HG02798 (cell line): Measurements from ENCODE around the gene RET.

Experiments
- ATAC-seq: cut with Tn5 transposase; IDR thresholded peaks from one replicate; pipeline ENCODE4 v1.9.1; 2021; ENCODE audit warnings: mild to moderate bottlenecking; ENCODE audit not compliant: unreplicated experiment, poor library complexity

RET gene

GRCh38 chr10:43043773-43044447, 33.0 kb upstream of the RET start:
- ATAC-seq = no peak

- ATAC-seq = no peak
These were observed 32.4 kb upstream of the RET start for GRCh38 chr10:43044448-43044921.

GRCh38 chr10:43044961-43045621, 31.8 kb upstream of the RET start:
- no peak for ATAC-seq

- no peak for ATAC-seq
These were observed 31.1 kb upstream of the RET start for GRCh38 chr10:43045631-43046287.

- ATAC-seq = no peak
These were observed 30.4 kb upstream of the RET start for GRCh38 chr10:43046288-43046991.

- no peak for ATAC-seq
These were observed 29.4 kb upstream of the RET start for GRCh38 chr10:43047288-43047970.

GRCh38 chr10:43048301-43049051, 28.4 kb upstream of the RET start:
- no peak for ATAC-seq

GRCh38 chr10:43049081-43049551, 27.8 kb upstream of the RET start:
- ATAC-seq = no peak

GRCh38 chr10:43050011-43050410, 26.9 kb upstream of the RET start:
- ATAC-seq = no peak

GRCh38 chr10:43053825-43054224, 23.0 kb upstream of the RET start:
- ATAC-seq = no peak

GRCh38 chr10:43054593-43054992, 22.3 kb upstream of the RET start:
- ATAC-seq = no peak

- no peak for ATAC-seq
These were observed 21.7 kb upstream of the RET start for GRCh38 chr10:43055217-43055616.

GRCh38 chr10:43055991-43056567, 20.8 kb upstream of the RET start:
- ATAC-seq = no peak

GRCh38 chr10:43056568-43057011, 20.3 kb upstream of the RET start:
- no peak for ATAC-seq

GRCh38 chr10:43057231-43057711, 19.6 kb upstream of the RET start:
- ATAC-seq = no peak

GRCh38 chr10:43057831-43058340, 19.0 kb upstream of the RET start:
- no peak for ATAC-seq

GRCh38 chr10:43058716-43059335, 18.0 kb upstream of the RET start:
- ATAC-seq = no peak

- ATAC-seq = no peak
These were observed 17.5 kb upstream of the RET start for GRCh38 chr10:43059336-43059720.
